Measurements from ENCODE around the gene COPS8. TPM values are rescaled to one million over a fixed set of nuclear protein-coding genes. Genes with fewer than 3 reads are reported as not detected.
A peak's percentile ranks its signal among the peaks of the same experiment; 100 is the strongest.

COPS8 gene
- total and polyA plus RNA-seq, 2 of the 4 experiments (the other 2 are of a cell fraction), result 47.0 to 64.9 TPM

DNA sequence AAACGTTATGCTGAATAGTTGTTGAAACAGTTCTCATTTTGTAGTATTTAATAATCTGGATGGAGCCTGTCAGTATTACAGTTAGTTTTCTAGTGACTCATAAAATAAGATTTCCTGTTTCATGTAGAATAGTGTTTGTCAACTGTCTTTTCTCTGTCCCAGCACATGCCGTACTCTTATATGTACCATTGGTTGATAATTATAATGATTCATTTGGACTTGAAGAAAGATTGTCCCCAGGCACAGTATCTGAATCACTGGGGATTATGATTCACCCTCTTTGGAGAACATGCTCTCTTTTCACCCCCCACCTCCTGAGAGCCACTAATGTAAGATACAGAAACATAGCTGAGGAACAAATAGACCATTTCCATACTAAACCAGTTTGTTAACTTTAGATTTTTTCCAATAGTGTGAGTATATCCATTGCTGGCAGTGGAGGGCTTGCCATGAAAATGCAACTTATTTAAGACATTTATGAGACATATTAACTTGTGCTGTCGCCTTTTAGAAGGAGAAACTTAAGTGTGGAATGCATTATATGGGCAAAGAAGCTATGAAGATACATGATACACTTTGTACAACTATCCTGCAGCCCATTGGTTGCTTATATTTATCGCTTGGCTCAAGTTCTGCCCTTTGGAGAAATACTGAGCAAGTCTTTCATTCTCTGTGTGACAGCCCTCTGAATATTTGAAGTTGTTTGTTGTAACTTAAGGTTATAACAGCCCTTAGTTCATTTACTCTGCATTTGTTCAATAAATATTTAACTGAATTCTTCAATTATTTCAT lies 12.4 kb downstream of the COPS8 start:
- H3K9ac ChIP-seq (ENCODE audit: low read depth, low read length), result no peak overlapping the region
- H3K23ac ChIP-seq (ENCODE audit: low read depth, low read length), result 0 out of 2 replicates have a peak overlapping the region, but pooled peaks have one; percentile 3
- dilution Hi-C loops (cut with HindIII; ENCODE audit: low sequenced_read_pairs, unreplicated experiment) (no loop called here), in situ Hi-C loops (cut with MboI; ENCODE audit: low sequenced_read_pairs) (loop anchor here (25.0 kb wide), 1 partner anchor 1461 kb away; no protein-coding TSS in a partner anchor), intact Hi-C loops (cut with micrococcal nuclease) (loop anchor here (10.0 kb wide), 2 partner anchors 217 to 647 kb away; no protein-coding TSS in a partner anchor)
- ATAC-seq (ENCODE audit: low read depth) (peak; percentile 83), DNase-seq (peak; percentile 95)
- no peak overlapping the region for H2AK9ac ChIP-seq (replicated peaks; ENCODE audit: low read depth, low read length, poor library complexity)
- H4K8ac ChIP-seq (ENCODE audit: low read depth in 2 of 2, low read length in 2 of 2), result no peak overlapping the region
- TSS peak; percentile 88 for BruUV-seq (replicated peaks)
- H3K9me1 ChIP-seq (ENCODE audit: insufficient read depth, low read length), result peaks cover 3% of the 10 kb centered on the region; the same call in 1 of the 2 replicates
- peaks cover 10% of the 10 kb centered on the region for H3K4me1 ChIP-seq (ENCODE audit: control insufficient read depth, insufficient read depth, low read length)
- H2BK15ac ChIP-seq (ENCODE audit: low read depth, low read length), result no peak overlapping the region
- H3K27ac ChIP-seq (ENCODE audit: insufficient read depth, low read length), result no peak overlapping the region
- no peak overlapping the region for H2AK5ac ChIP-seq (ENCODE audit: low read depth, low read length)
- peak overlapping the region; percentile 27; the same call in 1 of the 2 replicates for H3K18ac ChIP-seq (ENCODE audit: low read depth, low read length)
- peaks cover 18% of the 10 kb centered on the region for H3K36me3 ChIP-seq (ENCODE audit: control insufficient read depth, insufficient read depth, low read length)
- no peaks in the 10 kb centered on the region for H4K20me1 ChIP-seq (ENCODE audit: insufficient read depth, low read length)
- 0 out of 2 replicates have a peak overlapping the region, but pooled peaks have one; percentile 3 for H2BK120ac ChIP-seq (ENCODE audit: low read depth, low read length)
- H3K27me3 ChIP-seq (ENCODE audit: control insufficient read depth, insufficient read depth, low read length), result no peaks in the 10 kb centered on the region
- no peak overlapping the region for H3K4me3 ChIP-seq (ENCODE audit: insufficient read depth, low read depth, low read length)
- H2AFZ ChIP-seq (replicated peaks; ENCODE audit: low read length, poor library complexity), result no peak overlapping the region
- CTCF ChIA-PET, result interaction anchor here (1.3 to 2.0 kb wide), 2 partner anchors 24 to 50 kb away, joined by 3 to 6 read pairs; no protein-coding TSS in a partner anchor
- peaks cover 19 to 28% of the 10 kb centered on the region in 2 experiments for H3K79me1 ChIP-seq (ENCODE audit: low read depth in 1 of 2, low read length in 2 of 2)
- H2BK20ac ChIP-seq (ENCODE audit: low read depth, low read length), result peak overlapping the region; percentile 8; the same call in 1 of the 2 replicates
- H3K9me3 ChIP-seq (ENCODE audit: control insufficient read depth, insufficient read depth, low read length), result no peaks in the 10 kb centered on the region
- peak overlapping the region; percentile 87 for H2BK5ac ChIP-seq (ENCODE audit: low read depth, low read length, poor library complexity, severe bottlenecking)
- POLR2A ChIA-PET (ENCODE audit: unreplicated experiment), result interaction anchor here (0.7 kb wide), 1 partner anchor 325 kb away, joined by 4 read pairs; no protein-coding TSS in a partner anchor
- H3K56ac ChIP-seq (ENCODE audit: extremely low read depth, insufficient read depth, low read length), result no peak overlapping the region
- WGBS, 2 experiments (ENCODE audit: extremely low coverage in 2 of 2, insufficient read length in 1 of 2), result no CpG with 5 or more reads among the region's 4 CpGs
- H4K5ac ChIP-seq (ENCODE audit: low read depth, low read length), result no peak overlapping the region
- no peak overlapping the region for H3K4ac ChIP-seq (ENCODE audit: low read depth, low read length)
- H3K4me2 ChIP-seq (ENCODE audit: low read depth, low read length), result no peak overlapping the region
- no peak overlapping the region for H4K91ac ChIP-seq (ENCODE audit: insufficient read depth, low read depth, low read length)
- H3K14ac ChIP-seq (replicated peaks; ENCODE audit: low read depth, low read length), result no peak overlapping the region; the same call in 1 of the 2 replicates
- TF ChIP-seq RAD21 (IDR thresholded peaks at IDR 0.05; ENCODE audit: low read length) (no peak), POLR2A (IDR thresholded peaks at IDR 0.05; ENCODE audit: low read depth, low read length) (no peak), MAZ (IDR thresholded peaks at IDR 0.05; ENCODE audit: borderline replicate concordance, low read depth, low read length) (peak; percentile 75), NFE2L2 (IDR thresholded peaks at IDR 0.05; ENCODE audit: low read depth, low read length) (no peak), MAFK (IDR thresholded peaks at IDR 0.05; ENCODE audit: low read depth, low read length) (no peak), RCOR1 (IDR thresholded peaks at IDR 0.05; ENCODE audit: insufficient replicate concordance, low read length) (no peak), RFX5 (IDR thresholded peaks at IDR 0.05; ENCODE audit: low read depth, low read length) (no peak), MXI1 (IDR thresholded peaks at IDR 0.05; ENCODE audit: borderline replicate concordance, low read depth, low read length) (no peak), CEBPB (IDR thresholded peaks at IDR 0.05; ENCODE audit: low read depth, low read length) (no peak), CHD1 (IDR thresholded peaks at IDR 0.05; ENCODE audit: low read depth, low read length) (no peak), BHLHE40 (IDR thresholded peaks at IDR 0.05; ENCODE audit: low read depth, low read length) (peak; percentile 89)
- TF ChIP-seq, protein P1, sequence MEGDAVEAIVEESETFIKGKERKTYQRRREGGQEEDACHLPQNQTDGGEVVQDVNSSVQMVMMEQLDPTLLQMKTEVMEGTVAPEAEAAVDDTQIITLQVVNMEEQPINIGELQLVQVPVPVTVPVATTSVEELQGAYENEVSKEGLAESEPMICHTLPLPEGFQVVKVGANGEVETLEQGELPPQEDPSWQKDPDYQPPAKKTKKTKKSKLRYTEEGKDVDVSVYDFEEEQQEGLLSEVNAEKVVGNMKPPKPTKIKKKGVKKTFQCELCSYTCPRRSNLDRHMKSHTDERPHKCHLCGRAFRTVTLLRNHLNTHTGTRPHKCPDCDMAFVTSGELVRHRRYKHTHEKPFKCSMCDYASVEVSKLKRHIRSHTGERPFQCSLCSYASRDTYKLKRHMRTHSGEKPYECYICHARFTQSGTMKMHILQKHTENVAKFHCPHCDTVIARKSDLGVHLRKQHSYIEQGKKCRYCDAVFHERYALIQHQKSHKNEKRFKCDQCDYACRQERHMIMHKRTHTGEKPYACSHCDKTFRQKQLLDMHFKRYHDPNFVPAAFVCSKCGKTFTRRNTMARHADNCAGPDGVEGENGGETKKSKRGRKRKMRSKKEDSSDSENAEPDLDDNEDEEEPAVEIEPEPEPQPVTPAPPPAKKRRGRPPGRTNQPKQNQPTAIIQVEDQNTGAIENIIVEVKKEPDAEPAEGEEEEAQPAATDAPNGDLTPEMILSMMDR (conservative IDR thresholded peaks at IDR 0.05; ENCODE audit: low read depth, low read length), result no peak
- TF ChIP-seq, protein P2, sequence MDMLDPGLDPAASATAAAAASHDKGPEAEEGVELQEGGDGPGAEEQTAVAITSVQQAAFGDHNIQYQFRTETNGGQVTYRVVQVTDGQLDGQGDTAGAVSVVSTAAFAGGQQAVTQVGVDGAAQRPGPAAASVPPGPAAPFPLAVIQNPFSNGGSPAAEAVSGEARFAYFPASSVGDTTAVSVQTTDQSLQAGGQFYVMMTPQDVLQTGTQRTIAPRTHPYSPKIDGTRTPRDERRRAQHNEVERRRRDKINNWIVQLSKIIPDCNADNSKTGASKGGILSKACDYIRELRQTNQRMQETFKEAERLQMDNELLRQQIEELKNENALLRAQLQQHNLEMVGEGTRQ (IDR thresholded peaks at IDR 0.05; ENCODE audit: low read depth, low read length), result peak; percentile 85
- TF ChIP-seq, protein P3, sequence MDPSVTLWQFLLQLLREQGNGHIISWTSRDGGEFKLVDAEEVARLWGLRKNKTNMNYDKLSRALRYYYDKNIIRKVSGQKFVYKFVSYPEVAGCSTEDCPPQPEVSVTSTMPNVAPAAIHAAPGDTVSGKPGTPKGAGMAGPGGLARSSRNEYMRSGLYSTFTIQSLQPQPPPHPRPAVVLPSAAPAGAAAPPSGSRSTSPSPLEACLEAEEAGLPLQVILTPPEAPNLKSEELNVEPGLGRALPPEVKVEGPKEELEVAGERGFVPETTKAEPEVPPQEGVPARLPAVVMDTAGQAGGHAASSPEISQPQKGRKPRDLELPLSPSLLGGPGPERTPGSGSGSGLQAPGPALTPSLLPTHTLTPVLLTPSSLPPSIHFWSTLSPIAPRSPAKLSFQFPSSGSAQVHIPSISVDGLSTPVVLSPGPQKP (IDR thresholded peaks at IDR 0.05; ENCODE audit: borderline replicate concordance, low read depth, low read length), result no peak
